Right forelimb (tissue), 1 donor: Measurements from ENCODE around the gene FKBP14.
"Not testable (repeated sequence)": the region's sequence is repeated elsewhere in the genome, so short reads cannot be mapped to it uniquely, and the experiment has no call there.

Experiments
- DNase-seq: peaks from one replicate; pipeline ENCODE4 v3.0.0-alpha.2; 2018

The FKBP14 gene

GRCh38 chr7:29989257-29989995, 37.1 kb downstream of the FKBP14 start, which contains the start of gene SCRN1:
Gene SCRN1 (minus strand): TSS chr7:29989801. CDS start chr7:29969067, 20,734 bp downstream.
- DNase-seq = peak; percentile 80

- DNase-seq = peak; percentile 75
Measured at GRCh38 chr7:29988424-29989256, 37.9 kb downstream of the FKBP14 start.

GRCh38 chr7:29987811-29988317, 38.6 kb downstream of the FKBP14 start:
- DNase-seq = no peak

- no peak for DNase-seq
Measured at GRCh38 chr7:29987083-29987482, 39.4 kb downstream of the FKBP14 start.

GRCh38 chr7:29980151-29980550, 46.4 kb downstream of the FKBP14 start:
- DNase-seq = no peak

- no peak for DNase-seq
Measured at GRCh38 chr7:29977886-29978651, 48.4 kb downstream of the FKBP14 start.

GRCh38 chr7:29976673-29977415, 49.7 kb downstream of the FKBP14 start:
- no peak for DNase-seq

GRCh38 chr7:29976266-29976665, 50.2 kb downstream of the FKBP14 start:
- no peak for DNase-seq

GRCh38 chr7:29975561-29975960, 50.9 kb downstream of the FKBP14 start:
- no peak for DNase-seq

GRCh38 chr7:29974286-29974685, 52.2 kb downstream of the FKBP14 start:
- DNase-seq = no peak

GRCh38 chr7:29972315-29972669, 54.2 kb downstream of the FKBP14 start:
- DNase-seq = no peak

- DNase-seq = no peak
Measured at GRCh38 chr7:29971566-29972314, 54.8 kb downstream of the FKBP14 start.

- DNase-seq = no peak
Measured at GRCh38 chr7:29970158-29970557, 56.3 kb downstream of the FKBP14 start.

GRCh38 chr7:29969738-29970137, 56.8 kb downstream of the FKBP14 start:
- no peak for DNase-seq

GRCh38 chr7:29968683-29969395, 57.7 kb downstream of the FKBP14 start:
- DNase-seq = no peak

GRCh38 chr7:29965030-29965429, 61.5 kb downstream of the FKBP14 start:
- DNase-seq = no peak

- DNase-seq = no peak
Measured at GRCh38 chr7:29962035-29962434, 64.5 kb downstream of the FKBP14 start.

GRCh38 chr7:29961611-29962010, 64.9 kb downstream of the FKBP14 start:
- not testable (repeated sequence) for DNase-seq
